GM18526 (cell line): ENCODE results near the gene RNF214.

Experiments
- POLR2A ChIP-seq: IDR thresholded peaks from 3 replicates; pipeline ENCODE4 v1.6.1; 2011; ENCODE audit not compliant: insufficient read length; ENCODE audit errors: extremely low read depth

Gene RNF214

DNA sequence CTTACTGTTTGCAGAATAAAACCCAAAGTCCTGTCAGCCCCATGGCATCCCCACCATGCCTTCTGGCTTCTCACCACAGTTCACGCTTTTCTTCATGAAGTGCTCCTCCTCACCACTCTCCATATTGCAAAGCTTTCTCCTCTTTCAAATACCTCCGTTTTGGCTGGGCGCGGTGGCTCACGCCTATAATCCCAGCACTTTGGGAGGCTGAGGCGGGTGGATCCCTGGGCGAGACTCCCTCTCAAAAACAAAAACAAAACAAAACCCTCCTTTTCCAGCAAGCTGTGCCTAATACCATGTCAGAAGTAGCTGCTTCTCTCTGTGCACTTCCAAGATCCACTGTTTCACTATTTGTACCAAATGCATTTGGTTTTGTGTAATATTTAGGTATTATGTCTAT is 76.8 kb downstream of the RNF214 start:
- no peak for TF ChIP-seq POLR2A

DNA sequence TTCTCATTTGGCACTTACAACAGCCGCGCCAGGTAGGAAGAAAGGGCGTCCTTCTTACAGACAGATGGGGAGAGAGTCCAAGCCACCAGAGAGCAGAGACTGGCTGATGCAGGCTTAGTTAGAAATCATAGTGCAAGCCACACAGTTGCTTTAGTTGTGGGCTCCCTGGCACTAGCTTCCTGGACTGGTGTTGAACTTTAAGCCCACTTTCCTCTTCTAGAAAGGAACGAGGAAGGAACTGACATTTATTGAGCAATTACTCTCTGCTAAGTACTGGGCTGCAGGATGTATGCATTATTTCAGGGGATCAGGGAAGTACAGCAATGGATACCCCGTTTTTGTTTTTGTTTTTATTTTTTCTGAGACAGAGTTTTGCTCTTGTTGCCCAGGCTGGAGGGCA is 80.6 kb downstream of the RNF214 start:
- TF ChIP-seq POLR2A = no peak

DNA sequence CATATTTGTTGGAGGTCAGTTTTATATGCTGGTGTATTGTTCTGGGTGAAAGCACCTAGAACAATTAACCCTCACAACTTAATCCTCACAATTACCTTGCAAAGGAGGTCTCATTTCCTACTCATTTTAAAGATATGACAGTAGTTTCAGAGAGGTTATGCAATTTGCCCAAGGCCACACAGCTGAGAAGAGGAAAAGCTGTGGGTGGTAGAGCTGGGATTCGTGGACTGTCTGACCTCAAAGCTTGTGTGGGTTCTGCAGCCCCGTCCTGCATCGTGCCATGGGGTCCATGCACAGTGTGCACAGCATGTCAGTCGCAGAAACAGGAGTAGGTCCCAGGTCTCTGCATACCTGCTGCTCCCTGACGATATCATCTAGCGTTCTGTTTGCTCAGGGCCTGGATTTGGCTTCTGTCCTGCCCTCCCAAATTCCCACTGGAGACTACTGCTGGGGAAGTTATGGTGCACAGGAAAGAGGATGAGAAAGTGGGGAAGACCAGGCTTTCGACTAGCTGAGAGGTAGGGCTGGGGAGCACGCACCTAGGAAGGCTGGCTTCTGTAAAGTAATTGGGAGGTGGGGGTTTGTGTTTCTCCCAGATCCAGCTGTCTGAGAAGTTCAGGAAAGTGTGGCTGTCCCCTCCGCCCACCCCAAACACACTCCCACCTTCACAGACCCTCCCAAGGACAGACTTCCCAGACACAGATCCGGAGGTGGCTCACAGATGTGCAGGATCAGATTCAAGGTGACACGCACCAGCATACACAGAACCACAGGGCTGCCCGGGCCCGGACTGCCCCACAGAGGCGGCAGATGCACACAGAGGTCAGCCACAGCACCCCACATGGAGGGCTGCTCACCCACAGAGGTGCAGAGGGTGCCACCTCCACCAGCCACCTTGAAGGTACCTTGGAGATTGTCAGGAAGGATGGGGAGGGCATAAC is 81.6 kb downstream of the RNF214 start:
- no peak for TF ChIP-seq POLR2A

DNA sequence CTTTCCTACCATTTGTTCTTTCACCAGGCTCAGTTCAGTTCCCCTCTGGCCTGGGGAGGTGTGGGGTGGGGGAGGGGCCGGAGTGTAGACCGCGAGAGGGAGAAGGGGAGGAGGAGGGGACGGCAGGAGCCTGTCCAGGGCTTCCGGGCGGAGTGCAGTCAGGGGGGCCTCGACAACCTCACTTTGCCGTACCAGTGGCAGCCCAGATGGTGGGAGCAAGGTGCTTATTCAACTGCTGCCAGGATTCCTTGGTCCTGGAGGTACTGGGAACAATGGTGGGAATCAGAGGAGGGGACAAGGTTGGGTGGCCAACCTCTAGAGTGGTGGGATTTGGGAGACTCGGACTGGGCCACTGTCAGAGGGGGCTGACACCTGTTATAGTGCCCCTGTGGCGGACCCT is 82.4 kb downstream of the RNF214 start:
- TF ChIP-seq POLR2A = no peak

- no peak for TF ChIP-seq POLR2A
These were observed 83.1 kb downstream of the RNF214 start for GRCh38 chr11:117315285-117316196.

- no peak for TF ChIP-seq POLR2A
These were observed 83.9 kb downstream of the RNF214 start, which contains the start of gene BACE1 for GRCh38 chr11:117316197-117316961. Gene BACE1 (minus strand): TSS chr11:117316256. CDS start chr11:117315795, 461 bp downstream.

GRCh38 chr11:117318738-117319137 is 86.3 kb downstream of the RNF214 start:
- TF ChIP-seq POLR2A = no peak

- TF ChIP-seq POLR2A = no peak
These were observed 86.9 kb downstream of the RNF214 start for GRCh38 chr11:117319214-117319840.

- peak; percentile 84 for TF ChIP-seq POLR2A
These were observed 95.3 kb downstream of the RNF214 start, which contains the start of gene CEP164 for GRCh38 chr11:117327567-117328374. Gene CEP164 (plus strand): TSS chr11:117327854. CDS start chr11:117338587, 10,733 bp downstream.

DNA sequence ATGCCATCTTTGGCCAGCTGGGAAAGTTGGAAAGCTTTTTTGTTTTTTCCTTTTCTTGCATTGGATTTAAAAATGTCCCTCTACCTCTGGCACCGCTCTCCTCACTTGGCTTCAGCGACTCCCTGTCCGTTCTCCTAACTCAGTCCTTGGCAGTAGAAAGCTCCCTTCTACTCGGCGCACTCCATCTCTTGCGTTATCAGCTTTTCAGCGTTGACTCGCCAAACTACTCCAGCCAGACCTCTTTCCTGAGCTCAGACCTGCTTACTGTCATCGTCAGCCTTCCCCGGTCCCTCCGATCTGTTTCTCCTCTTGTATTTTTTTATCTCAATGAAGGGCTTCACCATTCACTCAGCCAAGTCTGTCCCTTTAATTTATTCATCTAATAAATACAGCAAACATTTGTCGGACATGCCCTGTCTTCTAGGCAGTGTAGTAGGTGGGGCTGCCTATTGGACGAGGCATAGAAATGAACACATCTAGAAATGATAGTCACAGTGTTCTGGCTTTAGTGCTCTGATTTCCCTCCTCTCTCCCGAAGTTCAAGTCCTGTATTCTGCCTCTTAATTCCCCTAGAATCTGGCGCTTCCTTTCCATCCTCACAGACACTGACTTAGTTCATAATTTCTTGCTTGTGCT is 96.0 kb downstream of the RNF214 start:
- no peak for TF ChIP-seq POLR2A

DNA sequence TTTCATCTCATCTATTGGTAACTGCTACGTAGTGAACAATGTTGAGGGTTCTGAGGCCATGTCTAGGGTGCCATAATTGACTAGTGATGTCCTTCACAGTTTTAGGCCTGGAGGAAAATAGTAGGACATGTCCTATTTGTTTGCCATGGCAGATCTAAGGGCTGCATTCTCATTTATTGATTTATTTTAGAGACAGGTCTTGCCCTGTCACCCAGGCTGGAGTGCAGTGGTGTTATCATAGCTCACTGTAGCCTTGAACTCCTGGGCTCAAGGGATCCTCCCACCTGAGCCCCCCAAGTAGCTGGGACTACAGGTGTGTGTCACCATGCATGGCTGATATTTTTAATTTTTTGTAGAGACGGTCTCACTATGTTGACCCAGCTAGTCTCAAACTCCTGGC is 100.4 kb downstream of the RNF214 start:
- TF ChIP-seq POLR2A = no peak

- no peak for TF ChIP-seq POLR2A
These were observed 101.4 kb downstream of the RNF214 start for GRCh38 chr11:117333917-117334316.

GRCh38 chr11:117334896-117335295 is 102.4 kb downstream of the RNF214 start:
- TF ChIP-seq POLR2A = no peak
